Mesothelial cell of epicardium (in vitro differentiated cells): ENCODE measurements around the gene MCAM. TPM values are rescaled to one million over a fixed set of nuclear protein-coding genes. Genes with fewer than 3 reads are reported as not detected.

Source experiments
- DNase-seq, 2 experiments: peaks; one replicate each; pipeline ENCODE4 v3.0.0; 2021; ENCODE audit warnings: low spot score in 2 of 2; ENCODE audit not compliant: unreplicated experiment in 2 of 2
- H3K27ac Mint-ChIP-seq: 2 replicates; pipeline ENCODE4 v1.8.0; 2021; ENCODE audit warnings: mixed read lengths
- H3K27me3 Mint-ChIP-seq: 2 replicates; pipeline ENCODE4 v1.8.0; 2021; ENCODE audit warnings: low read depth, mixed read lengths
- H3K36me3 Mint-ChIP-seq: 2 replicates; pipeline ENCODE4 v1.8.0; 2021; ENCODE audit warnings: mixed read lengths
- H3K4me1 Mint-ChIP-seq: 2 replicates; pipeline ENCODE4 v1.8.0; 2021; ENCODE audit warnings: mixed read lengths
- H3K4me3 Mint-ChIP-seq: 2 replicates; pipeline ENCODE4 v1.8.0; 2021; ENCODE audit warnings: mild to moderate bottlenecking, moderate library complexity, mixed read lengths
- H3K9me3 Mint-ChIP-seq: 2 replicates; pipeline ENCODE4 v1.8.0; 2021; ENCODE audit warnings: mixed read lengths
- total RNA-seq: library from RNA; stranded (reverse); gene quantifications from 3 replicates; pipeline ENCODE4 v1.2.1, GENCODE V29; 2021
- TF ChIP-seq, protein P1 (sequence below): fragments of 200-600 bp; sonication (generic); IDR thresholded peaks from one replicate; pipeline ENCODE4 v1.5.0; 2021; ENCODE audit warnings: antibody characterized with exemption; ENCODE audit not compliant: unreplicated experiment

The MCAM gene
- total RNA-seq, 1 donor from 2014 or later, result 26.7 TPM

GRCh38 chr11:119309411-119309810, 7.5 kb downstream of the MCAM start:
- TF ChIP-seq, protein P1, sequence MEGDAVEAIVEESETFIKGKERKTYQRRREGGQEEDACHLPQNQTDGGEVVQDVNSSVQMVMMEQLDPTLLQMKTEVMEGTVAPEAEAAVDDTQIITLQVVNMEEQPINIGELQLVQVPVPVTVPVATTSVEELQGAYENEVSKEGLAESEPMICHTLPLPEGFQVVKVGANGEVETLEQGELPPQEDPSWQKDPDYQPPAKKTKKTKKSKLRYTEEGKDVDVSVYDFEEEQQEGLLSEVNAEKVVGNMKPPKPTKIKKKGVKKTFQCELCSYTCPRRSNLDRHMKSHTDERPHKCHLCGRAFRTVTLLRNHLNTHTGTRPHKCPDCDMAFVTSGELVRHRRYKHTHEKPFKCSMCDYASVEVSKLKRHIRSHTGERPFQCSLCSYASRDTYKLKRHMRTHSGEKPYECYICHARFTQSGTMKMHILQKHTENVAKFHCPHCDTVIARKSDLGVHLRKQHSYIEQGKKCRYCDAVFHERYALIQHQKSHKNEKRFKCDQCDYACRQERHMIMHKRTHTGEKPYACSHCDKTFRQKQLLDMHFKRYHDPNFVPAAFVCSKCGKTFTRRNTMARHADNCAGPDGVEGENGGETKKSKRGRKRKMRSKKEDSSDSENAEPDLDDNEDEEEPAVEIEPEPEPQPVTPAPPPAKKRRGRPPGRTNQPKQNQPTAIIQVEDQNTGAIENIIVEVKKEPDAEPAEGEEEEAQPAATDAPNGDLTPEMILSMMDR, result no peak
- DNase-seq, result no peak
- Mint-ChIP-seq H3K36me3 (peaks cover 9% of the 10 kb centered on the region), H3K9me3 (no peaks in the 10 kb centered on the region), H3K27ac (no peak overlapping the region), H3K27me3 (no peaks in the 10 kb centered on the region), H3K4me1 (no peaks in the 10 kb centered on the region), H3K4me3 (no peak overlapping the region)

- Mint-ChIP-seq H3K4me1 (no peaks in the 10 kb centered on the region), H3K4me3 (no peak overlapping the region), H3K27me3 (no peaks in the 10 kb centered on the region), H3K9me3 (no peaks in the 10 kb centered on the region), H3K36me3 (peaks cover 19% of the 10 kb centered on the region), H3K27ac (no peak overlapping the region)
- no peak for DNase-seq
- TF ChIP-seq, protein P1, result no peak
Observed at GRCh38 chr11:119307974-119308373, 9.0 kb downstream of the MCAM start.

DNA sequence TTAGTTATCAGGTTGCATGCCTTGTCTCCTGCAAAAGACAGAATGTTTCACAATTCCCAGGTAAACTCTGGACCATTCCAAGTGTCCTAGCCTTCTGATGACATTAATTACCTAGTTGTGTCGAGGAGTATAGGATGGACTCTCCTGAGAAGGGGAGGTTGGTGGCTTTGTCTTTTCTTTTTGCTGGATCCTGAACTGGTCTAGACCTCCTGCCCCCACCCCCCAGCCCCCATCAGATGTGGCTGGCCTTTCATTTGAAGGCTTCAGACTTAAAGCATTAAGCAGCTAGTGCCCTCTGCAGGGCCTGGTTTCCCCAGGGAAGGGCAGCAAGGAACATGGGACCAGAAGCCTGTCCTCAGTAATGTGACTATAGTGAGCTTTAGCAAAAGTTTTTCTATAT, 9.7 kb downstream of the MCAM start:
- TF ChIP-seq, protein P1, result no peak
- H3K36me3 Mint-ChIP-seq, result peaks cover 24% of the 10 kb centered on the region
- H3K9me3 Mint-ChIP-seq, result no peaks in the 10 kb centered on the region
- H3K4me1 Mint-ChIP-seq, result no peaks in the 10 kb centered on the region
- no peak for DNase-seq
- no peaks in the 10 kb centered on the region for H3K27me3 Mint-ChIP-seq
- no peak overlapping the region for H3K4me3 Mint-ChIP-seq
- H3K27ac Mint-ChIP-seq, result no peak overlapping the region

DNA sequence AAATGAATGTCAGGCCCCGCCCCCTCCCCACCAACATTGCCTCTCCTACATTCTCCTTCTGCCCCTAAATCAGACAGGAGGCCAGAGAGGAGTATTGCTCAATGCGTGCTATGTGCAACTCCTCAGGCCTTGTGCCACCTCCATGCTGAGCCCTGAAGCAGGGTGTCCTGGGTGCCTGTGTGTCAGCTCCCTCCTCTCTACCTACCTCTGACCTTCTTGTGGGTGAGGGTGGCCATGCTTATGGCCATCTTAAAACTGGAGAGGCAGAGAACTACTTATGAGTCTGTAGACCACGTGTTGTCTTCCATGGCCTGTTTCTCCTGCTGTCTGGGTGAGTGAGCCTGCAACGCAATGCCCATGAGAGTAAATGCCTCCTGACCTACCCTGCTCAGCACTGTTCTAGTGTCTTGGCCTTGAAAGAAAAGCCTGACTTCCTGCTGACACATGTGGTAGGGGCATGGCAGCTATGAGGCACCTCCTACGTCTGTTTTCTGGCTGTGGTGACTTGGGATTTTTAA, 10.5 kb downstream of the MCAM start:
- Mint-ChIP-seq H3K4me3 (no peak overlapping the region), H3K9me3 (no peaks in the 10 kb centered on the region), H3K27me3 (no peaks in the 10 kb centered on the region), H3K4me1 (peaks cover 2% of the 10 kb centered on the region), H3K36me3 (peaks cover 24% of the 10 kb centered on the region), H3K27ac (no peak overlapping the region)
- DNase-seq, result no peak
- TF ChIP-seq, protein P1, result no peak

GRCh38 chr11:119305556-119306372, 11.2 kb downstream of the MCAM start:
- Mint-ChIP-seq H3K4me3 (no peak overlapping the region), H3K36me3 (peaks cover 24% of the 10 kb centered on the region), H3K4me1 (peaks cover 9% of the 10 kb centered on the region), H3K9me3 (no peaks in the 10 kb centered on the region), H3K27ac (no peak overlapping the region), H3K27me3 (no peaks in the 10 kb centered on the region)
- no peak for DNase-seq
- TF ChIP-seq, protein P1, result no peak
